ENCODE results near the gene GRID2.

The GRID2 gene

DNA sequence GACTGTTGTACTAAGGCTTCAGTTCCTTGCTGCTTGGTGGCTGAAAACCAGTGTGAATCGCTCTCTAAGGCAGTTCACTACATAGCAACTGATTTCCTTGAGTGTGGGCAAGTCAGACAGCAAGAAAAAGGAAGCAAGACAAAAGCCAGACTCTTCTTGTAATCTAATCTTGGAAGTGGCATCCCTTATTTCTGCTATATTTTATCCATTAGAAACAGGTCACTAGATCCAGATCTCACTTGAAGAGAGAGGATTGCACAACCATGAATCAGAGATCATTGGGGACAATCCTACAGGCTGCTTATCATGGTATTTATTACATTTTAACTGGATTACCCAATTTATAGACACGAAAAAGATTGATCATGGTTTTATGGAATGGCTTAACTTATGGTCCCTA is 684.5 kb downstream of the GRID2 start:
- DNase-seq, result no peak

GRCh38 chr4:92992758-92993157 is 689.0 kb downstream of the GRID2 start:
- no peak for DNase-seq

GRCh38 chr4:92994727-92995126 is 691.0 kb downstream of the GRID2 start:
- DNase-seq, result no peak

DNA sequence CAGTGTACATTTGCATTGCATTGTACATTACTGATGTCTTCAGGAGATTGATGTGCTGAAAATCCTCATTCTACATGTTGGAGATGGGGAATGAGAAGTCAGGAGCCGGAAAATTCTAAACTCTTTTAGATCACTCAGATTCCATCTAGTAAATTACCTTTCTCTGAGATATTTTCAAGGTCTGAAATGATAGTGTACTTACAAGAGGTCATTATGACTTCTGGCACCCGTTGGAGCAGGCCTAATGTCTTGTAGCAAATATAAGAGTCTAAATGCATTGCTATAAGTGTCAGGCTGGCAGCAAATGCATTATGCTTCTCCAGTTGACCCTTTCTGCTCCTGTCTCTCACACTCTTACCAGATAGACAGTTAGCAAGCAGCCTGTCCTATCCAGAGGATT is 692.8 kb downstream of the GRID2 start:
- no peak for DNase-seq

- DNase-seq, result no peak
Measured at GRCh38 chr4:93000910-93001309, 697.1 kb downstream of the GRID2 start.

DNA sequence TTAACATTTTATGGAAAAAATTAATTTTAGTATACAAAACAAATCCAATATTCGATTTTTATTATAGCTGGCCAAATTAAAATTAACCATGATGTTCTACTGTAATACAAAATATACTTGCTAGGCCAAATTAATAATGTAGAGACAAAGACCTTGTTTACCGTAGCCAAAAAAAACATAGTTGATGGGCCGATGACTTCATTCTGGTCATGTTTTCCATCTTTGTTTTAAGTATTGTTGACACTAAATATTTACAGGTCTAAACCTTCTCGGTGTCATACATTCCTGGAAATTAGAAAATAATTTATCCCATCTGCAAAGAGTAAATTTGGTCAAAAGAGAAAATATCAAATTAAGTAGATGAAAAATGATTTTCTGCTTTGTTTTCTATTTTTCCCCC is 698.5 kb downstream of the GRID2 start:
- no peak for DNase-seq

- DNase-seq, result no peak
Measured at GRCh38 chr4:93016350-93016749, 712.6 kb downstream of the GRID2 start.

DNA sequence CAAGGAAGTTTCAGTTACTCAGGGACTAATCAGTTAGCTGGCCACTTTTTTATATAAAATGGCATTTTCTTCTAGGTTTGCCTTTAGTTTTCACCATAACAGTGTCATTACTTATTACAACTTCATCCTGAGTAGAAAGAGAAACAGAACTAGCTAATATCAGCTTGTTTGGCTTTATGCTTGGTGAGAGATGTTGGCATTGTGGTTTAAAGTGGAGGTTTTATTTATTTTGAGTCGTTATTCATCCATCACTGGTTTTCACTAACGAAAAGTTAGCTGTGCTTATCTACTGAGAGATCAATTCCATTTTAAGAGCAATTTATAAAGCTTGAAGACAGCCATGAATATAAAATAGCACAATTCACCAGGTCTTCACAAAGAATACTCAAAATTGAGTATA is 714.5 kb downstream of the GRID2 start:
- DNase-seq, result no peak

DNA sequence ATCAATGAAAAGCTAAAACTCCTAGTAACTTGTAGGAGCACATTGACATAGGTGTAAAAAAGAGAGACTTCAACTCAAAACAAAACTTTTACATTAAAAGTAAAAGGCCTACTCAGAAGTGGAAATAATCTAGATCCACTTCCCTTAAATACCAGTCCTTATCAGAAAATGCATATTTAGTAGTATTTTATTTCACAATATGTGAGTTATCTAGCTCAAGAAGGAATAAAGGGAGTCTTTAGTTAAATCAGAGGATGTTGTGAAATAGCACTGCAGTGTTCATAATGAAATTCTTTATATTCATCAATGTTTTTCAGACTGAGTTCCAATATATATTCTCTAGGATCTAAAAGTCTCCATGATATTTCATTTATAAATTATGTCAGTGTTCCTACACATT is 715.0 kb downstream of the GRID2 start:
- no peak for DNase-seq

DNA sequence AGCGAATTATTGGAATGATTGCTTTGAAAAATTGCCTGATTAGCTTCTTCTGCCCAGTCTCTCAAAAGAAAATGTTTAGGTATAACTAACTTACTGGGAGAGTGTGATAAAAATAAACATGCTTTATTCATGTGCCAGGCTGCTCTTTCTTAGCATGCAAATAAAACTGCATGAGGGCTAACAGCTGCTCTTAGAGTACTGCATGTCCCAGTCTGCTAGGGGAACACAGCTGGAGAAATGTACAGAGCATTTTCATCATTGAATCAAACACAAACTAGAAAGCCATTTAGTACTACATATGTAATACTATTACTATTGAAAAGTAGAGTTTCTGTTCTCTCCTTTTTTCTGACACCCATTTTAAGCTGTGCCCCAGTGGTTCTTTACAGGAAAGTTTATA is 726.0 kb downstream of the GRID2 start:
- DNase-seq, result no peak

DNA sequence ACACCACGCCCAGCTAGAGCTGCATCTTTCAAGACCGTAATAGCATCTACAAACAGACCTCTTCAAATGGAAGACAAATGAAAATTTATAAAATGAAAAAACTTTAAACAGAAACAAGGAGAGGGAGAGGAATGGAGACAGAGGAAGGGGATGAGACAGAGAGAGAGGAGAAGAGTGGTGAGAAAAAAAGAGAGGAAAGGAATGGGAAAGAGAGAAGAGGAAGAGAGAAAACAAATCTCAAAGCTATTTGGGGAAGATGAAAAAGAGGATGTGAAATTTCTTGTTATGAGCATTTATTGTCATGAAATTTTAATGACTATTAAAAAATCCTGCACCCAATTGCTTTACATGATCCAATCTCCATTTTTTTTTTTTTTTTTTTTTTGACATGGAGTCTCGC is 726.9 kb downstream of the GRID2 start:
- no peak for DNase-seq

DNA sequence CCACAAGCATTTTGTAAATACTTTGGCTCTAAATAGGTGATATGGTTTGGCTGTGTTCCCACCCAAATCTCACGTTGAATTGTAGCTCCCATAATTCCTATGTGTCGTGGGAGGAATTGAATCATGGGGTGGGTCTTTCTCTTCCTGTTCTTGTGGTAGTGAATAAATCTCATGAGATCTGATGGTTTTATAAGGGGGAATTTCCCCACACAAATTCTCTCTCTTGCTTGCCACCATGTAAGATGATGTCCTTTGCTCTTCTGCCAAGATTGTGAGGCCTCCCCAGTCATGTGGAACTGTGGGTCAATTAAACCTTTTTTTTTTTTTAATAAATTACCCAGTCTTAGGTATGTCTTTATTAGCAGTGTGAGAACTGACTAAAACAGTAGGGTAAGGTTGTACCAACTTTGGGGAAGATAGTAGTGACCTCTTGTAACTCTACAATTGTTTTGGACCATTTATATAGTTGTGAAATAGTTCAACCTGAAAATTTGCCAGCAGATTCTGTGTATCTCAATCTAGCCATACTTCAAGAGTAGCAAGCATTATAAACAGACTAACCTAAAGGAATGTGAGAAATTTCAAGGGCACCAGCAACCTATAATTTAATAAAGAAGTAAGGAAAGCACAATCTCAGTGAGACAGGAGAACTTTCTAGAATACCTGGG is 727.8 kb downstream of the GRID2 start:
- DNase-seq, result no peak

- DNase-seq, result no peak
Measured at GRCh38 chr4:93042746-93043145, 739.0 kb downstream of the GRID2 start.

DNA sequence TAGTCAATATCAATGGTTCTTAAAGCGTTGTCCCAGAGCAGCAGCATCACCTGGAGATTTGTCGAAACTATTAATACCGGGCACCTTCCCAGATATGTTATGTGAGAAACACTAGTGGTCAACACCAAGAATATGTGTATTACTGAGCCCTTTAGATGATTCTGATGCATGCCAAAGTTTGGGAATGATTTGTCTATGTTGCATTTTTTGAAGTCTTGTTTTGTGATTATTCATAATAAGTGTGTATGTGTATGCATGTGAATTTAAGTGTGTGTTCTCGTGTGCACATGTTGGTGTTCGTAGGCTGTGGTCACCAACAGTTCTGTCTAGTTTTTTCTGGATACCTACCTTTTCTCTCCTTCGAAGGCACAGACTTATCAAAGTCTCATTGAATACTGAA is 749.4 kb downstream of the GRID2 start:
- DNase-seq, result no peak

GRCh38 chr4:93061826-93062225 is 758.1 kb downstream of the GRID2 start:
- no peak for DNase-seq

DNA sequence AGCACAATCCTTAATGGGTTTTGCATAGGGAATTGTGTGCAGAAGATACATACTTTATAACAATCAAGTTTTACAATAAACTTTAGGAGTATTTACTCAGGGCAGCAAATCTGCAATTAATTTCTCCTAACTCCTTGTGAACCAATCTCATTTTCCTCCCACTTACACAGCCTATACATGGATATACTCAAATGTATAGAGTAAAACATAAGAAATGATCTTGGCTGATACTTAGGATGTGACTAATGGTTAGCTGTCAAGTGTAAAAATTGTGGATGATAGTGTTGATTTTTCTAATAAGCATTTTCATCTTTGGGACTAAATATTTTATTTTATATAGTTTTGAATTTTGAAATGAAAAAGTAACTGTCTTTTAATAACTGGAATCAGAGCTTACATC is 759.6 kb downstream of the GRID2 start:
- no peak for DNase-seq

DNA sequence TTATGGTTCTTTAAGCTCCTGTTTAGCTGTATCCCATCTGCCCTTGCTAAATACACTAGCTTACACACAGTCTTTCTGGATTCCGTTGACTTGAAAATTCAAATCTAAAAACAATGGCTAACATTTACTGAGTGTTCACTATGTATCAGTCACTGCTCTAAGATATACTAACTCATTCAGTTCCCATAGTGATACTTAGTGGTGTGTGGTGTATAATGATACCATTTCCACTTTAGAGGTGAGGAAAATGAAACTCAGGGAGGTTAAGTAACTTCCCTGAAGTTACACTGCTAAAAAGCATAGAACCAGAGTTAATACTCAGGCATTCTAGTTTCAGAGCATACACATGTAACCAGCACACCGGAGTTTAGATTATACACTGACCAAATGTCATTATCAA is 762.0 kb downstream of the GRID2 start:
- no peak for DNase-seq

- no peak for DNase-seq
Measured at GRCh38 chr4:93066749-93067148, 763.0 kb downstream of the GRID2 start.

GRCh38 chr4:93072292-93072691 is 768.5 kb downstream of the GRID2 start:
- no peak for DNase-seq

DNA sequence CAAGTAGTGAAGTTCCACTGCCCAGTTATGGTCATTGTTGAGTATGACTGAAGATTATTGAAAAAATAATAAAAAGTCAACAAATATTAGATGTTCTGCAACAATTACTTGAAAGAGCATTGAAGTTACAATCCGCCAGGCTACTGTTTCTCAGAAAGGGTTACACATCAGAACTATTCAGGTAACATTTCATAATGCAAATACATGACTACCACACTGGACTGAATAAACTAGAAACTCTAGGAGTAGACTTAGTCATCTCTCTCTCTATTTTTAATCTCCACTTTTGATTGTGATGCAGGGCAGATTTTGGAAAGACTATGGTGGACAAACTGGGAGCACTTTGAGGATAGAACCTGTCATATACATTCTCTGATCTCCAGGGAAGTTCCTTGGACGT is 776.5 kb downstream of the GRID2 start:
- DNase-seq, result no peak

GRCh38 chr4:93084599-93085305 is 781.0 kb downstream of the GRID2 start:
- no peak for DNase-seq

DNA sequence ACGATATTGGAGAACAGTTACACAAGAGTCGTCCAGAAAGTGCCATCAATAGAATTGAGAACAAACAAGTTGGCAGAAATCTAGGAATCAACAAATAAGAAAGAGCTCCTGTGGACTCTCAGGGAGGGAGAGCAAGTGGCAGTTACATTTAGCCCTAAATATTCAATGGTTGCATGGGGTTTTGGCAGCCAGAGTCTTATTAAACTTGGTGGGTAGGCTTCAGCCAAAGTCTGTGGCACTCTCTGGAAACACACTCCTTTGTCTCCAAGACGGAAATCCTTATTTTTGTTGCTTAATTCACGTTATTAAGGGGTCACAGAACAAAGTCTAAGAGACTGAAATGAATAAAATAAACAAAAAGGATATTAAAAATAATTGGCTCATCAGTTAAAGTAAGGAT is 782.6 kb downstream of the GRID2 start:
- DNase-seq, result no peak

DNA sequence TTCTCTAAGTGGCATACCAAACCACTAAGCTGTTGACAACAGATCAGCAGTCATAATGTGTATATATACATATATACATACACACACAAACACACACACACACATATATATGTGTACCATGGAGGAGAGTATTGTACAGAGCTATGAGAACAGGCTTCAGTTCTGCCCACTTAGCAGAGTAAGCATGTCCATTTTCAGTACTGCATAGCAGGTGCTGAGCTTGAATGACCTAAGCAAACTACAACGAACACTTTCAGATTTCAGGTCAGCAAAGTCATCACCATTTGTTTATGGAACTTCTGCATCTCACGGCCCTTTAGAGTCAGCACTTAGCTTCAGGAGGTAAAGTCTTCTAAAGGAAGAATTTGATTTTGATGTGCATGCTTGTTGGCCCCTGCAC is 789.0 kb downstream of the GRID2 start:
- no peak for DNase-seq

GRCh38 chr4:93103042-93103441 is 799.3 kb downstream of the GRID2 start:
- no peak for DNase-seq

- DNase-seq, result no peak
Measured at GRCh38 chr4:93116624-93117023, 812.9 kb downstream of the GRID2 start.
